HFF-Myc (cell line): ENCODE measurements around the gene ZNRF1.

Experiments used
- DNase-seq: peaks from one replicate; pipeline ENCODE4 v3.0.0-alpha.2; 2011; ENCODE audit warnings: low read depth; ENCODE audit errors: extremely low read depth
- H3K4me3 ChIP-seq: replicated peaks from 2 replicates; pipeline ENCODE4 v1.5.1; 2011; ENCODE audit warnings: low read depth, mild to moderate bottlenecking, control low read depth, low read length
- CTCF ChIP-seq: IDR thresholded peaks from 2 replicates; pipeline ENCODE4 v1.5.1; 2012; ENCODE audit warnings: mild to moderate bottlenecking, low read depth, low read length, control low read depth; ENCODE audit errors: missing control alignments

The ZNRF1 gene

DNA sequence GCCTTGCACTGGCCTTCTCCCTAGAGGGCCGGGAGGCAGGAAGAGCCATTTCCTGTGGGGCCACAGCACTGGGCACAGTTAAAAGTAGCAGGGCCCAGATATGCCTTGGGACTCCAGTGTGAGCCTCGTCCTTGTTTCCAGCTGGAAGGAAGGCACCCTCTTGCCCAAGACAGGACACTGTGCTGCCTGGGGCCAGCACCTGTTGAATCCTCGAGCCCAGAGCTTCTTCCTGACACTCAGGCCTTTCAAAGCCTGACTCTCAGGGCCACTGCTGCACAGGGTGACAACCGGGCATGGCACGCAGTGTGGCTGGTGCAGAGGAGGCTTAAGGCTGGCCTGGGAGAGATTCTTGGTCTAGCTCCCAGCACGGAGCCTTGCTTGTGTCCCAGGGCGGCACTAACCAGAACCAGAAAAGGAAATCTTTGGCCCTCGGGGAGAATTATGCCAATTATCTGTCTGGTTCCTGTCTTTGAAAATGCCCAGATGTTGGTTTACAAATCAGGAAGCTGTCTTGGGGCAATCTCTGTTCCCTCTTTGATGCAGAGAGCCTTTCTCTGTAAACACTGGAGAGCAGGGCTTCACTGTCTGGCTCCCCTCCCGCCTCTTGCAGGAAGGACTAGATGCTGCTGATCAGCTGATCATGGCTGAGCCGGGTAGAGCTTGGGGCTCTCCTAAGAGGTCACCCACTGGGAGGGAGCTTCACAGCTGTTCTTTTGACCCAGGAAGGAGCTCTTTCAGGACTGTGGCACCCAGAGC, 106.7 kb downstream of the ZNRF1 start:
- H3K4me3 ChIP-seq, result no peak overlapping the region
- no peak for TF ChIP-seq CTCF
- no peak for DNase-seq

DNA sequence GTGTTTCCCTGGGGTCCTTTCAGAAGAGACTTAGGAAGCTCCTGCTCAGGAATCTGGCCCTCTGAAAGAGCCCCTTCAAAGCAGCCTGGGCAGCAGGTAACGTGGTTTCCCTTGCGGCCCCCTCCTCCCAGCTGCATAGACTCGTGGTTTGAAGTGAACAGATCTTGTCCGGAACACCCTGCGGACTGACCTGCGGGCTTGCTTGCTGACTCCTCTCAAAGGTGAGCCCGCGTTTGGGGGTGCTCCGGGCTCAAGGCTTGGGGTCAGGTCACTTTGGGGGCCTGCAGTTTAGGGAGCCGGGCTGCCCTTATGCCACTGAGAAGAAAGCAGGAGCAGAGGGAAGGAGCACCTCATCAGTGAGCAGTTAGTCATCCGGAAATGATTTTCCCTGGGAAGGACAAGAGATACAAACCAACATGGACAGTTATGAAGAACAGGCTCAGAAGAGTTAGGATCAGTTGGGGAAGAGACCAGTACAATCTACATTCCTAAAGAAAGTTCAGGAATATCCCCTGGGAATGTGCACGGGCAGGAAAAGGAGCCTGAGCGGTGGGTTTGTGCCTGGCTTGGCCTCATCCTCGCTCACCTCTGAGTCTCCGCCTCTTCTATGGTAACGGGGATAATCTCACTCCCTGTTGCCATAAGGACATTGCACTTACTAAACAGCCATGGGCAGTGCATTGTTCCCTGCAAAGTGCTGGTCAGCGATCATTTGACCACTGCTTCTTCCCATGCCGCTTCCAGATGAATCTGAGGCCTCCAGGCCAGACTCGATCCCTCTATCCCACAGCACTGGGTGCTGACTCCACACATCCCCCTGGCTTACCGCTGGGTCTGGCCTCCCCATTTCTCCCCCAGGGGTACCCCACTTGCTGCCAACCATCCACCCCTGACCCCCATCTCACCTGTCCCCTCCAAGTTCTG, 107.8 kb downstream of the ZNRF1 start:
- no peak overlapping the region for H3K4me3 ChIP-seq
- no peak for TF ChIP-seq CTCF
- no peak for DNase-seq

- H3K4me3 ChIP-seq, result no peak overlapping the region
- no peak for TF ChIP-seq CTCF
- no peak for DNase-seq
These were observed 108.7 kb downstream of the ZNRF1 start for GRCh38 chr16:75107505-75107904.

- DNase-seq, result peak; percentile 81
- no peak overlapping the region for H3K4me3 ChIP-seq
- no peak for TF ChIP-seq CTCF
These were observed 110.2 kb downstream of the ZNRF1 start for GRCh38 chr16:75108792-75109731.

- no peak overlapping the region for H3K4me3 ChIP-seq
- no peak for TF ChIP-seq CTCF
These were observed 111.0 kb downstream of the ZNRF1 start for GRCh38 chr16:75109732-75110243.

More at GRCh38 chr16:75109732-75110243, 111.0 kb downstream of the ZNRF1 start:
- DNase-seq, result no peak
